HepG2 (cell line): ENCODE measurements around the gene MAP3K5. TPM values are rescaled to one million over a fixed set of nuclear protein-coding genes. Genes with fewer than 3 reads are reported as not detected.

Source experiments
- BRF2 ChIP-seq: sonication (generic); formaldehyde crosslinking; IDR thresholded peaks from 2 replicates; pipeline ENCODE4 v1.8.1; 2022; ENCODE audit warnings: mild to moderate bottlenecking, missing genetic modification reagents
- MXD3 ChIP-seq: IDR thresholded peaks from 2 replicates; pipeline ENCODE4 v1.6.1; 2016; ENCODE audit warnings: mild to moderate bottlenecking, missing biosample characterization, missing genetic modification reagents
- MYC ChIP-seq: sonication (generic); formaldehyde crosslinking; IDR thresholded peaks from 2 replicates; pipeline ENCODE4 v1.9.0; 2021; ENCODE audit warnings: missing genetic modification reagents, borderline replicate concordance
- POLR2AphosphoS2 ChIP-seq: IDR thresholded peaks from 2 replicates; pipeline ENCODE4 v1.6.1; 2011; ENCODE audit warnings: low read depth, low read length, improper control_type of control experiment
- SCMH1 ChIP-seq: sonication (generic); formaldehyde crosslinking; IDR thresholded peaks from 2 replicates; pipeline ENCODE4 v1.9.0; 2021; ENCODE audit warnings: missing genetic modification reagents, mild to moderate bottlenecking, borderline replicate concordance
- SIX1 ChIP-seq: sonication (generic); formaldehyde crosslinking; IDR thresholded peaks from 2 replicates; pipeline ENCODE4 v1.4.0; 2020; ENCODE audit warnings: missing genetic modification reagents, borderline replicate concordance
- SYNCRIP ChIP-seq: fragments of 200-400 bp; formaldehyde crosslinking; IDR thresholded peaks from 2 replicates; pipeline ENCODE4 v1.6.1; 2018; ENCODE audit warnings: mild to moderate bottlenecking, low read depth, low read length; ENCODE audit not compliant: insufficient read depth
- ZNF337 ChIP-seq: sonication (generic); formaldehyde crosslinking; IDR thresholded peaks from 2 replicates; pipeline ENCODE4 v1.5.1; 2020; ENCODE audit warnings: missing genetic modification reagents, low read depth, mild to moderate bottlenecking, borderline replicate concordance
- ZNF451 ChIP-seq: sonication (generic); formaldehyde crosslinking; IDR thresholded peaks from 2 replicates; pipeline ENCODE4 v1.5.0; 2020; ENCODE audit warnings: mild to moderate bottlenecking, missing genetic modification reagents
- ZSCAN31 ChIP-seq: sonication (generic); formaldehyde crosslinking; IDR thresholded peaks from 2 replicates; pipeline ENCODE4 v1.5.0; 2020; ENCODE audit warnings: low read depth, mild to moderate bottlenecking, missing genetic modification reagents
- polyA plus RNA-seq, 8 experiments: library from polyadenylated mRNA; depleted of rRNA in 3 of 8; stranded (reverse) in 7 of 8; unstranded in 1 of 8; fragments of >200 nt; fragmentation: Illumina TruSeq in 4 of 8; extraction: Trizol in 4 of 8; gene quantifications; 2 replicates each; pipeline versions ENCODE4 v1.2.1 to v1.2.3, GENCODE V29; 2011 to 2016; ENCODE audit warnings: low read depth in 4 of 8, missing spikeins in 1 of 8, mixed read lengths in 1 of 8; ENCODE audit not compliant: insufficient read depth in 1 of 8
- total RNA-seq, 5 experiments: library from RNA; depleted of rRNA; stranded (reverse); fragments of >200 nt; fragmentation: Illumina TruSeq; extraction: Trizol; gene quantifications; 2 replicates each; pipeline ENCODE4 v1.2.3, GENCODE V29; 2016; ENCODE audit warnings: low read depth in 1 of 5
- TF ChIP-seq, protein P1 (sequence below): sonication (generic); formaldehyde crosslinking; IDR thresholded peaks from 2 replicates; pipeline ENCODE4 v1.5.0; 2020; ENCODE audit warnings: missing genetic modification reagents, mild to moderate bottlenecking, borderline replicate concordance
- TF ChIP-seq, protein P2 (sequence below): IDR thresholded peaks from 2 replicates; pipeline ENCODE4 v1.4.0; 2020; ENCODE audit warnings: mild to moderate bottlenecking, missing genetic modification reagents
- TF ChIP-seq, protein P3 (sequence below): IDR thresholded peaks from 2 replicates; pipeline ENCODE4 v1.6.1; 2016; ENCODE audit warnings: missing biosample characterization, missing genetic modification reagents, low read depth

The MAP3K5 gene
- total and polyA plus RNA-seq, 2 of the 13 experiments (the other 11 are each of a cell fraction or from before 2014, with no cell fraction given) = not detected

DNA sequence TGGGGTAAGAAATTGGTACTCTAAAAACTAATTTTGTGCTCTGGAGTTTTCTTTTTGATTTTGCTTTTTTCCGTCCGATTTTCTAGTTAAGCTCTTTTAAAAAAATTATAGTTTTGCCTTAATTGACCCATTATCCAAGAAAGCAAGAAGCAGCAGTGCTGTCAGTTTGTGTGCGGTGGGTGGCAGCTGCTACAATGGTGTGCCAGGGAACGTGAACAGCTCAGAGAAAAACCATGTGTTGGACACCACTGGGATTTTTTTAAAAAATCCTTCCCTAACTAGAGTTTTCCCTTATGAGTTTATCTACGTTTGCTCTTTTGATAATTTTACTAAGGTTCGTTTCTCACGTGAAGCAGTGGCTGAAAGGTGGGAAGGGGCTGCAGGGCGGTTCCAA lies 8.0 kb downstream of the MAP3K5 start (continued):
- TF ChIP-seq POLR2AphosphoS2 = no peak
- TF ChIP-seq BRF2 = no peak
- TF ChIP-seq MXD3 (CRISPR knock-in tag) = no peak
- TF ChIP-seq ZNF337 (CRISPR knock-in tag) = no peak
- TF ChIP-seq, protein P1, sequence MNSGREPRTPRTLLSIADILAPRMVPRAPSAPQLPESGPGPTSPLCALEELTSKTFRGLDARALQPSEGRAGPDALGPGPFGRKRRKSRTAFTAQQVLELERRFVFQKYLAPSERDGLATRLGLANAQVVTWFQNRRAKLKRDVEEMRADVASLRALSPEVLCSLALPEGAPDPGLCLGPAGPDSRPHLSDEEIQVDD (CRISPR knock-in tag) = no peak
- no peak for TF ChIP-seq MYC (CRISPR knock-in tag)
- TF ChIP-seq ZSCAN31 (CRISPR knock-in tag) = no peak
- TF ChIP-seq SCMH1 = no peak
- TF ChIP-seq, protein P2, sequence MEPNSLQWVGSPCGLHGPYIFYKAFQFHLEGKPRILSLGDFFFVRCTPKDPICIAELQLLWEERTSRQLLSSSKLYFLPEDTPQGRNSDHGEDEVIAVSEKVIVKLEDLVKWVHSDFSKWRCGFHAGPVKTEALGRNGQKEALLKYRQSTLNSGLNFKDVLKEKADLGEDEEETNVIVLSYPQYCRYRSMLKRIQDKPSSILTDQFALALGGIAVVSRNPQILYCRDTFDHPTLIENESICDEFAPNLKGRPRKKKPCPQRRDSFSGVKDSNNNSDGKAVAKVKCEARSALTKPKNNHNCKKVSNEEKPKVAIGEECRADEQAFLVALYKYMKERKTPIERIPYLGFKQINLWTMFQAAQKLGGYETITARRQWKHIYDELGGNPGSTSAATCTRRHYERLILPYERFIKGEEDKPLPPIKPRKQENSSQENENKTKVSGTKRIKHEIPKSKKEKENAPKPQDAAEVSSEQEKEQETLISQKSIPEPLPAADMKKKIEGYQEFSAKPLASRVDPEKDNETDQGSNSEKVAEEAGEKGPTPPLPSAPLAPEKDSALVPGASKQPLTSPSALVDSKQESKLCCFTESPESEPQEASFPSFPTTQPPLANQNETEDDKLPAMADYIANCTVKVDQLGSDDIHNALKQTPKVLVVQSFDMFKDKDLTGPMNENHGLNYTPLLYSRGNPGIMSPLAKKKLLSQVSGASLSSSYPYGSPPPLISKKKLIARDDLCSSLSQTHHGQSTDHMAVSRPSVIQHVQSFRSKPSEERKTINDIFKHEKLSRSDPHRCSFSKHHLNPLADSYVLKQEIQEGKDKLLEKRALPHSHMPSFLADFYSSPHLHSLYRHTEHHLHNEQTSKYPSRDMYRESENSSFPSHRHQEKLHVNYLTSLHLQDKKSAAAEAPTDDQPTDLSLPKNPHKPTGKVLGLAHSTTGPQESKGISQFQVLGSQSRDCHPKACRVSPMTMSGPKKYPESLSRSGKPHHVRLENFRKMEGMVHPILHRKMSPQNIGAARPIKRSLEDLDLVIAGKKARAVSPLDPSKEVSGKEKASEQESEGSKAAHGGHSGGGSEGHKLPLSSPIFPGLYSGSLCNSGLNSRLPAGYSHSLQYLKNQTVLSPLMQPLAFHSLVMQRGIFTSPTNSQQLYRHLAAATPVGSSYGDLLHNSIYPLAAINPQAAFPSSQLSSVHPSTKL = no peak
- no peak for TF ChIP-seq ZNF451 (CRISPR knock-in tag)
- TF ChIP-seq SYNCRIP = no peak
- TF ChIP-seq SIX1 (CRISPR knock-in tag) = no peak
- TF ChIP-seq, protein P3, sequence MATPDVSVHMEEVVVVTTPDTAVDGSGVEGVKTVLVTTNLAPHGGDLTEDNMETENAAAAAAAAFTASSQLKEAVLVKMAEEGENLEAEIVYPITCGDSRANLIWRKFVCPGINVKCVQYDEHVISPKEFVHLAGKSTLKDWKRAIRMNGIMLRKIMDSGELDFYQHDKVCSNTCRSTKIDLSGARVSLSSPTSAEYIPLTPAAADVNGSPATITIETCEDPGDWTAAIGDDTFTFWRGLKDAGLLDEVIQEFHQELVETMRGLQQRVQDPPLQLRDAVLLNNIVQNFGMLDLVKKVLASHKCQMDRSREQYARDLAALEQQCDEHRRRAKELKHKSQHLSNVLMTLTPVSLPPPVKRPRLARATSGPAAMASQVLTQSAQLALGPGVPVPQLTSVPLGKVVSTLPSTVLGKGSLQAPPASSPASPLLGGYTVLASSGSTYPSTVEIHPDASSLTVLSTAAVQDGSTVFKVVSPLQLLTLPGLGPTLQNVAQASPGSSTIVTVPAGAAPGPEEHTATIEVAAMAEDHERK (CRISPR knock-in tag) = no peak
